Cardiac muscle cell (in vitro differentiated cells and primary cell): Measurements from ENCODE around the gene TIPARP. TPM values are rescaled to one million over a fixed set of nuclear protein-coding genes. Genes with fewer than 3 reads are reported as not detected.

ENCODE experiments used
- DNase-seq, 2 donors: peaks; one replicate each; pipeline versions ENCODE4 v3.0.0 to v3.0.0-alpha.2; 2010 to 2017; ENCODE audit warnings: low read depth in 1 of 2, low spot score in 1 of 2
- H3K27ac ChIP-seq: fragments of 200-600 bp; sonication (generic); 2 replicates; pipeline ENCODE4 v1.5.1; 2016
- H3K27me3 ChIP-seq: fragments of 200-600 bp; sonication (generic); 2 replicates; pipeline ENCODE4 v1.6.0; 2016; ENCODE audit warnings: control low read depth
- H3K36me3 ChIP-seq: fragments of 200-600 bp; sonication (generic); 2 replicates; pipeline ENCODE4 v1.5.1; 2016; ENCODE audit warnings: control low read depth
- H3K4me1 ChIP-seq: fragments of 200-600 bp; sonication (generic); 2 replicates; pipeline ENCODE4 v1.8.1; 2017; ENCODE audit warnings: low read depth, mild to moderate bottlenecking, mixed run types
- H3K4me3 ChIP-seq: fragments of 200-600 bp; sonication (generic); 2 replicates; pipeline ENCODE4 v1.5.1; 2016; ENCODE audit warnings: mild to moderate bottlenecking
- H3K9me3 ChIP-seq: fragments of 200-600 bp; sonication (generic); 2 replicates; pipeline ENCODE4 v1.5.1; 2017; ENCODE audit warnings: low read depth, mild to moderate bottlenecking, control low read depth
- polyA plus RNA-seq: library from polyadenylated mRNA; unstranded; fragments of >200 nt; fragmentation: Nextera tagmentation; extraction: Ambion mirVana; gene quantifications from 2 replicates; pipeline ENCODE4 v1.2.1, GENCODE V29; 2016
- total RNA-seq: library from RNA; depleted of rRNA; stranded (reverse); fragments of >200 nt; gene quantifications from 2 replicates; pipeline ENCODE4 v1.2.3, GENCODE V29; 2016
- TF ChIP-seq, protein P1 (sequence below): IDR thresholded peaks from 2 replicates; pipeline ENCODE4 v1.5.1; 2012; ENCODE audit warnings: low read depth, mild to moderate bottlenecking, low read length

Gene TIPARP
- total and polyA plus RNA-seq, 2 experiments from 2014 or later: 22.2 to 115 TPM

DNA sequence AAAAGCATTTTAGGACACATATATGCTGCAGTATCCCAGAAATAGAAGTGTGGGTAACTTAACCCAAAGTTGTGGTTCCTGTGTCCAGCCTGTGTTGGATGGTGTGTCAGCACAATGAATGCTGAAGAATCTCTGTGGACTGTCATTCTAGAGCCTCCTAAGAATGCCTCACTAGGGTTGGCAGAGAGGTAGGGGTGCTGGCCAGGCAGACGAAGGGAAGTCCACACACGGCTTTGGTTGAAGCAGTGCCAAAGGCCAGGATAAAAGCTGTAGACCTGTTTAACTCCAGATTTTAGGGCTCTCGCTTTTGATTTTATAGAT, 43.7 kb upstream of the TIPARP start:
- H3K36me3 ChIP-seq: no peaks in the 10 kb centered on the region
- no peak for DNase-seq
- H3K9me3 ChIP-seq: no peaks in the 10 kb centered on the region
- H3K4me1 ChIP-seq: peaks cover 15% of the 10 kb centered on the region
- TF ChIP-seq, protein P1, sequence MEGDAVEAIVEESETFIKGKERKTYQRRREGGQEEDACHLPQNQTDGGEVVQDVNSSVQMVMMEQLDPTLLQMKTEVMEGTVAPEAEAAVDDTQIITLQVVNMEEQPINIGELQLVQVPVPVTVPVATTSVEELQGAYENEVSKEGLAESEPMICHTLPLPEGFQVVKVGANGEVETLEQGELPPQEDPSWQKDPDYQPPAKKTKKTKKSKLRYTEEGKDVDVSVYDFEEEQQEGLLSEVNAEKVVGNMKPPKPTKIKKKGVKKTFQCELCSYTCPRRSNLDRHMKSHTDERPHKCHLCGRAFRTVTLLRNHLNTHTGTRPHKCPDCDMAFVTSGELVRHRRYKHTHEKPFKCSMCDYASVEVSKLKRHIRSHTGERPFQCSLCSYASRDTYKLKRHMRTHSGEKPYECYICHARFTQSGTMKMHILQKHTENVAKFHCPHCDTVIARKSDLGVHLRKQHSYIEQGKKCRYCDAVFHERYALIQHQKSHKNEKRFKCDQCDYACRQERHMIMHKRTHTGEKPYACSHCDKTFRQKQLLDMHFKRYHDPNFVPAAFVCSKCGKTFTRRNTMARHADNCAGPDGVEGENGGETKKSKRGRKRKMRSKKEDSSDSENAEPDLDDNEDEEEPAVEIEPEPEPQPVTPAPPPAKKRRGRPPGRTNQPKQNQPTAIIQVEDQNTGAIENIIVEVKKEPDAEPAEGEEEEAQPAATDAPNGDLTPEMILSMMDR: no peak
- no peak overlapping the region for H3K4me3 ChIP-seq
- H3K27ac ChIP-seq: no peak overlapping the region
- H3K27me3 ChIP-seq: no peaks in the 10 kb centered on the region

DNA sequence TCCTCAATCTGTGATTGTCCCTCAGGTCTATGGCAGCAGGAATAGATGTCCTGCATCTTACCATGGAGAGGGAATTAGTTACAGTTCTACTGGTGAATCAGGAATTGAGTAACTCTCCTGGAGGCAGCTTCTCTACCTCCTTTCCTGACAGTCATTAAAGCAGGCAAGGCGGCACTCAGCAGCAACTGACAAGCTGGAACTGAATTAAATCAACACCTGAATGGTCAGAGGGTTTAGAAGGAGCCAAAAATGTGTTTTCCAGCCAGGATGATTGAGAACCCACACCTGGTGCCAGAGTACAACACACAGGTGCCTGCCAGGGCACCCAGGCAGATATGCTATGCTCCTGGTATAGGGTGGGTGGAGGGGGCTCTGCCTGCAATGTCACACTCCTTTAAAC, 43.1 kb upstream of the TIPARP start:
- Histone ChIP-seq H3K4me3 (no peak overlapping the region), H3K4me1 (peaks cover 15% of the 10 kb centered on the region), H3K27me3 (no peaks in the 10 kb centered on the region), H3K36me3 (no peaks in the 10 kb centered on the region), H3K9me3 (no peaks in the 10 kb centered on the region), H3K27ac (no peak overlapping the region)
- no peak for DNase-seq
- TF ChIP-seq, protein P1: no peak

DNA sequence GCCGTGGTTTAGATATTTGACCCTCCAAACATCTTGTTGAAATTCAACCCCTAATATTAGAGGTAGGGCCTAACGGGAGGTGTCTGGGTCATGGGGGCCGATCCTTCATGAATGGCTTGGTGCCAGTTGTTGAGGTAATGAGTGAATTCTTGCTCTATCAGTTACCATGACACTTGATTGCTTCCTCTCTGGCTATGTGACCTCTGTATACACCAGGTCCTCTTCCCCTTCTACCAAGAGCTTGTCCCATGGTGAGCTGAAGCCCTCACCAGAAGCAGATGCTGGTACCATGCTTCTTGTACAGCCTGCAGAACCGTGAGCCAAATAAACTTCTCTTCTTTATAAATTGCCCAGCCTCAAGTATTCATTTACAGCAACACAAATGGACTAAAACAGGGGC, 41.8 kb upstream of the TIPARP start:
- H3K27ac ChIP-seq: no peak overlapping the region
- no peak for DNase-seq
- no peak overlapping the region for H3K4me3 ChIP-seq
- no peaks in the 10 kb centered on the region for H3K27me3 ChIP-seq
- no peaks in the 10 kb centered on the region for H3K9me3 ChIP-seq
- TF ChIP-seq, protein P1: no peak
- H3K36me3 ChIP-seq: no peaks in the 10 kb centered on the region
- H3K4me1 ChIP-seq: peaks cover 14% of the 10 kb centered on the region

DNA sequence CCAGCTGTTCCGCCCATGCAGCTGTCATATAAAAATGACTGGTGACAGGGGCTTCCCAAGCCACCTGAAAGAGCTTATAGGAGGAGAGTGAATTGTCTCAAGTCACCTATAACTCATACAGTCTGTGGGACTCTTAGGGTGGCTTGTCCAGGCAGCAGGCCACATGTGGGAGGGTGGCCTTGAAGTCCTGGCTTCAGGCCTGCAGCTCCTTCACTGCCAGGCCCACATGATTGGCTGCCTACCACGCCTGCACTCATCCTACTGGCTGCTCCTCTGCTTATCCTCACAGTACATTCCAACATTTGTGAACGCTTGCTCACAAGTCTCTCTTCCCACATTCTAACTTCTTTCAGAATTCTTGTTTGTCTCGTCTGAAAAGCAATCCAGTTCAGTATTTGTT, 41.1 kb upstream of the TIPARP start:
- Histone ChIP-seq H3K27me3 (no peaks in the 10 kb centered on the region), H3K4me3 (no peak overlapping the region), H3K4me1 (peaks cover 7% of the 10 kb centered on the region), H3K9me3 (no peaks in the 10 kb centered on the region), H3K27ac (no peak overlapping the region), H3K36me3 (no peaks in the 10 kb centered on the region)
- TF ChIP-seq, protein P1: no peak
- peak in 1 of 2 donors; percentile 86 for DNase-seq

DNA sequence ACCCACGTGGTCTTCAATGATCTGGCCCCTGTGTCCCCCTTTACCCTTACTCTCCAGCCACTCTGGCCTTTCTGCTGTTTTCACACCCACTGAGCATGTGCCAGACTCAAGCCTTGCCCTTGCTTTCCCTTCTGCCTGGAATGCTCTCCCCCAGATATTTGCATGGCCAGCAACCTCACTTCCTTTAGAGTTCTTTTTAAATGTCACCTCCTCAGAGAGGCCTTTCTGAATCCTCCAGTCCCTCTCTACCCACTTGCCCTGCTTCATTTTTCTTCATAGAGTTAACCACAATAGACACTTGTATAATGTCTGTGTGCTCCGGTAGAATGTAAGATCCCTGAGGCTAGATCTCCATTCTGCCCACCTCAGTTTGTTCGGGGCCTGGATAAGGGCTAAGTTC, 39.4 kb upstream of the TIPARP start:
- DNase-seq: no peak
- TF ChIP-seq, protein P1: no peak
- H3K9me3 ChIP-seq: no peaks in the 10 kb centered on the region
- no peak overlapping the region for H3K4me3 ChIP-seq
- no peaks in the 10 kb centered on the region for H3K27me3 ChIP-seq
- no peaks in the 10 kb centered on the region for H3K36me3 ChIP-seq
- no peak overlapping the region for H3K27ac ChIP-seq
- no peaks in the 10 kb centered on the region for H3K4me1 ChIP-seq

DNA sequence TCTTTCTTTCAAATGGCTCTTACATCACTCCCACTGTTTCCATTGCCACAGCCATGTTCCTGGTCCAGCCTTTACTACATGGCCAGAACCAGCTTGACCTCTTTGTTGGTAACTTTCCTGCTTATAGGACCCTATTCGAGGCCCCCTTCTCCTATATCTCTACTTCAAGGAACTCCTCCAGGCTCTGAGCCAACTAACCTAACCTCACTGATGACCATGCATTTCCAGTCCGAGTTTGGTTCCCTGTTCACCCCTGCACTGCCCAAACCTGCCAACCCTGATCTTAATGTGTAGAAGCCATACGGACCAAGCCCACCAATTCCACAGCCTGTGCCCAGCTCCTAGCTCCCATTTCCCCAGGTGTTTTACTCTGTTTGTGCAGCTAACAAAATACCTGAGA, 38.4 kb upstream of the TIPARP start:
- TF ChIP-seq, protein P1: no peak
- Histone ChIP-seq H3K27me3 (no peaks in the 10 kb centered on the region), H3K27ac (no peak overlapping the region), H3K4me3 (no peak overlapping the region), H3K36me3 (no peaks in the 10 kb centered on the region), H3K4me1 (no peaks in the 10 kb centered on the region), H3K9me3 (no peaks in the 10 kb centered on the region)
- no peak for DNase-seq
